Endothelial cell of umbilical vein (primary cell): ENCODE results near the gene MRPL9. TPM values are rescaled to one million over a fixed set of nuclear protein-coding genes. Genes with fewer than 3 reads are reported as not detected.

ENCODE experiments used
- BruUV-seq: library from RNA; stranded (reverse); fragments of 400-500 nt; replicated peaks from 2 replicates; lab custom pipeline; 2021; lab: Mats Ljungman, UMichigan
- CTCF ChIA-PET: fragments of 300-600, 350-600 bp; sonication (Branson Sonifier 250); formaldehyde crosslinking; loops from one replicate; lab custom pipeline; 2021; ENCODE audit warnings: antibody characterized with exemption, inconsistent platforms; lab: Charles Lee
- POLR2A ChIA-PET: fragments of 300-600, 350-600 bp; sonication (Branson Sonifier 250); formaldehyde crosslinking; loops from one replicate; lab custom pipeline; 2021; ENCODE audit warnings: antibody characterized with exemption, inconsistent platforms; lab: Charles Lee
- DNase-seq: peaks from one replicate; pipeline ENCODE4 v3.0.0-alpha.2; 2011; ENCODE audit warnings: low read depth, low spot score
- FAIRE-seq: peaks from 2 replicates; lab custom pipeline; 2011; peaks lifted over from hg19 to GRCh38; lab: Jason Lieb, UNC
- H2AFZ ChIP-seq: 2 replicates; pipeline ENCODE4 v1.6.0; 2012; ENCODE audit warnings: low read depth, low read length, control low read depth, inconsistent platforms
- H3K27ac ChIP-seq: 2 replicates; pipeline ENCODE4 v1.5.1; 2011; ENCODE audit warnings: low read depth, mild to moderate bottlenecking, control low read depth, low read length, moderate library complexity; ENCODE audit not compliant: insufficient read depth
- H3K27me3 ChIP-seq, 2 experiments: 2 replicates each; pipeline versions ENCODE4 v1.6.0 to v1.6.1; 2011; ENCODE audit warnings: low read length in 2 of 2, mixed read lengths in 1 of 2; ENCODE audit not compliant: control insufficient read depth in 2 of 2, insufficient read depth in 2 of 2
- H3K36me3 ChIP-seq, 2 experiments: 2 replicates in 1 of 2; 3 replicates in 1 of 2; pipeline ENCODE4 v1.5.1; 2011; ENCODE audit warnings: low read length in 2 of 2, mild to moderate bottlenecking in 1 of 2, moderate library complexity in 1 of 2; ENCODE audit not compliant: control insufficient read depth in 2 of 2, insufficient read depth in 2 of 2; ENCODE audit errors: extremely low read depth in 1 of 2
- H3K4me1 ChIP-seq: 3 replicates; pipeline ENCODE4 v1.5.1; 2011; ENCODE audit warnings: mild to moderate bottlenecking, low read length; ENCODE audit not compliant: control insufficient read depth, insufficient read depth; ENCODE audit errors: extremely low read depth
- H3K4me2 ChIP-seq: 2 replicates; pipeline ENCODE4 v1.6.1; 2011; ENCODE audit warnings: low read length, control low read depth, mixed read lengths; ENCODE audit not compliant: insufficient read depth
- H3K4me3 ChIP-seq, 3 experiments: fragments of 200-600 bp in 1 of 3; sonication (generic), shearing (Covaris generic) in 1 of 3; replicated peaks in 1 of 3; 2 replicates each; pipeline ENCODE4 v1.5.1; 2011 to 2016; ENCODE audit warnings: control low read depth in 3 of 3, low read length in 3 of 3, mild to moderate bottlenecking in 2 of 3, inconsistent platforms in 1 of 3, low read depth in 1 of 3, moderate library complexity in 1 of 3; ENCODE audit not compliant: insufficient read depth in 1 of 3
- H3K79me2 ChIP-seq: 2 replicates; pipeline ENCODE4 v1.6.0; 2012; ENCODE audit warnings: low read length, inconsistent platforms; ENCODE audit not compliant: control insufficient read depth, insufficient read depth
- H3K9ac ChIP-seq: replicated peaks from 2 replicates; pipeline ENCODE3; 2011; ENCODE audit warnings: low read length, control low read depth; ENCODE audit not compliant: insufficient read depth; ENCODE audit errors: extremely low read depth
- H3K9me1 ChIP-seq: replicated peaks from 3 replicates; pipeline ENCODE4 v1.6.0; 2011; ENCODE audit warnings: mild to moderate bottlenecking, low read length; ENCODE audit not compliant: control insufficient read depth, insufficient read depth; ENCODE audit errors: extremely low read depth
- H3K9me3 ChIP-seq: replicated peaks from 2 replicates; pipeline ENCODE4 v1.5.1; 2012; ENCODE audit warnings: low read length, inconsistent platforms; ENCODE audit not compliant: control insufficient read depth, insufficient read depth
- H4K20me1 ChIP-seq: replicated peaks from 2 replicates; pipeline ENCODE3; 2011; ENCODE audit warnings: mild to moderate bottlenecking, low read length; ENCODE audit not compliant: control insufficient read depth, insufficient read depth; ENCODE audit errors: extremely low read depth
- EZH2 ChIP-seq: IDR thresholded peaks from 2 replicates; pipeline ENCODE4 v1.6.1; 2012; ENCODE audit warnings: borderline replicate concordance, low read depth, mild to moderate bottlenecking, moderate library complexity, low read length, inconsistent platforms; ENCODE audit not compliant: severe bottlenecking
- GATA2 ChIP-seq: IDR thresholded peaks from 2 replicates; pipeline ENCODE4 v1.7.0; 2011; ENCODE audit warnings: low read depth, mild to moderate bottlenecking, moderate library complexity, mixed read lengths, low read length; ENCODE audit not compliant: insufficient read length, insufficient read depth
- JUN ChIP-seq: IDR thresholded peaks from 2 replicates; pipeline ENCODE4 v1.6.1; 2011; ENCODE audit warnings: borderline replicate concordance, low read depth; ENCODE audit not compliant: insufficient read length, insufficient read depth
- MYC ChIP-seq: IDR thresholded peaks from one replicate; pipeline ENCODE4 v1.6.1; 2011; ENCODE audit warnings: mild to moderate bottlenecking, low read depth, low read length
- POLR2AphosphoS5 ChIP-seq: IDR thresholded peaks from 2 replicates; pipeline ENCODE4 v1.6.1; 2012; ENCODE audit warnings: low read depth, mild to moderate bottlenecking, control low read depth, low read length, moderate library complexity; ENCODE audit not compliant: insufficient read depth
- dilution Hi-C: fragments of 300-500 bp; cut with MboI; formaldehyde crosslinking; loops from one replicate; pipeline ENCODE4 v1.15.0; 2019; ENCODE audit warnings: low sequenced_read_pairs; ENCODE audit not compliant: extremely low pct_ligation_motif_present
- intact Hi-C: fragments of 100-400 bp; cut with micrococcal nuclease; formaldehyde crosslinking; loops from one replicate; pipeline ENCODE4 v1.10.0; 2022
- polyA plus RNA-seq, 4 experiments: library from polyadenylated mRNA; depleted of rRNA in 3 of 4; stranded (reverse) in 3 of 4; unstranded in 1 of 4; fragments of >200 nt; gene quantifications; 2 replicates each; pipeline versions ENCODE4 v1.2.1 to v1.2.3, GENCODE V29; 2011 to 2012; ENCODE audit warnings: missing spikeins in 1 of 4
- total RNA-seq: library from RNA; stranded (reverse); gene quantifications from 2 replicates; pipeline ENCODE4 v1.2.3, GENCODE V29; 2021
- TF ChIP-seq, protein P1 (sequence below): IDR thresholded peaks from 2 replicates; pipeline ENCODE4 v1.6.1; 2011; ENCODE audit not compliant: insufficient read depth, insufficient read length

MRPL9 gene
- total and polyA plus RNA-seq, 2 donors (not counting 3 experiments of a cell fraction or from before 2014, with no cell fraction given): 79.1 to 112 TPM

DNA sequence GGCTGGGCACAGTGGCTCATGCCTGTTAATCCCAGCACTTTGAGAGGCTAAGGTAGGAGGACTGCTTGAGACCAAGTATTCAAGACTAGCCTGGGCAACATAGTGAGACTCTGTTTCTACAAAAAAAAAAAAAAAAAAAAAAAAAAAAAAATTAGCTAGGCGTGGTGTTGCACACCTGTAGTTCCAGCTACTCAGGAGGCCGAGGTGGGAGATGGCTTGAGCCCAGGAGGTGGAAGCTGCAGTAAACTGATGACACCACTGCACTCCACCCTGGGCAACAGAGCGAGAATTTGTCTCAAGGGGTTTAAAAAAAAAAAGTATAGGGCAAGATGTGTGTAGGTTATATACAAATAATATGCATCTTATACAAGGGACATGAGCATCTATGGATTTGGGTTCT is 24.4 kb upstream of the MRPL9 start:
- ChIA-PET POLR2A (no interaction called here), CTCF (interaction anchor here (0.6 kb wide), 1 partner anchor 170 kb away, joined by 3 read pairs; no protein-coding TSS in a partner anchor)
- H3K9ac ChIP-seq: no peak overlapping the region
- H3K79me2 ChIP-seq: no peaks in the 10 kb centered on the region
- no peak overlapping the region for H2AFZ ChIP-seq
- H3K4me3 ChIP-seq: no peak overlapping the region
- H3K9me3 ChIP-seq: no peaks in the 10 kb centered on the region
- TF ChIP-seq EZH2: no peak
- TF ChIP-seq, protein P1, sequence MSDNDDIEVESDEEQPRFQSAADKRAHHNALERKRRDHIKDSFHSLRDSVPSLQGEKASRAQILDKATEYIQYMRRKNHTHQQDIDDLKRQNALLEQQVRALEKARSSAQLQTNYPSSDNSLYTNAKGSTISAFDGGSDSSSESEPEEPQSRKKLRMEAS: no peak
- DNase-seq (no peak), FAIRE-seq (no peak)
- H3K4me2 ChIP-seq: no peak overlapping the region
- dilution Hi-C loops (no loop called here), intact Hi-C loops (no loop called here)
- BruUV-seq: no TSS peak
- H4K20me1 ChIP-seq: no peaks in the 10 kb centered on the region
- no peaks in the 10 kb centered on the region for H3K9me1 ChIP-seq
- H3K4me1 ChIP-seq: peaks cover 12% of the 10 kb centered on the region
- peaks cover 0 to 4% of the 10 kb centered on the region in 2 experiments for H3K27me3 ChIP-seq
- no peaks in the 10 kb centered on the region for H3K36me3 ChIP-seq
- no peak overlapping the region for H3K27ac ChIP-seq

DNA sequence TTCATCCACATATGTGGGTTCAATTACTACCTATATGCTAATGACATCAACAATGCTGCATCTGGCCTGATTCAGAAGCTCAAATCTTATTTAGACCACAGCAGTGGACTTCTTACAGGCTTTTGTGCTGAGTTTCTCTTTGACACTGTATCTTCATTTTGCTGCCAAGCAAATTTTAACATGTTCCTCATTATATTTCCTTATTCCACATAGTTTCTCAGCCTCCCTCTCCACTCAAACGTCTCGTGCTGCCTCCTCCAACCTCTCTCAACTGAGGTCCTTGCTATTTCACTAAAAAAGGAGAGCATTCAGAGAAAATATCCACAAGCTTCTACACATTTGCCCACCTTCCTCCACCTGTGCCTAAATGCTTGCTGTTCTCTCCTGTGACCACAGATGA is 20.5 kb upstream of the MRPL9 start:
- Histone ChIP-seq H3K9me3 (no peaks in the 10 kb centered on the region), H3K4me3 (no peak overlapping the region), H3K36me3 (no peaks in the 10 kb centered on the region), H3K79me2 (no peaks in the 10 kb centered on the region), H3K4me2 (no peak overlapping the region), H3K27ac (no peak overlapping the region), H3K27me3 (peaks cover 0 to 4% of the 10 kb centered on the region in 2 experiments), H3K9me1 (no peaks in the 10 kb centered on the region), H3K9ac (no peak overlapping the region), H2AFZ (no peak overlapping the region), H4K20me1 (no peaks in the 10 kb centered on the region), H3K4me1 (no peaks in the 10 kb centered on the region)
- no peak for DNase-seq
- no TSS peak for BruUV-seq
- POLR2A ChIA-PET: no interaction called here
- CTCF ChIA-PET: interaction anchor here (1.2 kb wide), 1 partner anchor 9 kb away, joined by 3 read pairs; no protein-coding TSS in a partner anchor
- TF ChIP-seq MYC: no peak
- TF ChIP-seq GATA2: no peak
- no peak for TF ChIP-seq POLR2AphosphoS5
- no peak for TF ChIP-seq EZH2
- TF ChIP-seq JUN: no peak
- intact Hi-C loops: no loop called here
- FAIRE-seq: no peak
- dilution Hi-C loops: no loop called here
